Endothelial cell of umbilical vein (primary cell): ENCODE measurements around the gene APMAP. TPM values are rescaled to one million over a fixed set of nuclear protein-coding genes. Genes with fewer than 3 reads are reported as not detected.

ENCODE experiments used
- BruUV-seq: library from RNA; stranded (reverse); fragments of 400-500 nt; replicated peaks from 2 replicates; lab custom pipeline; 2021; lab: Mats Ljungman, UMichigan
- CTCF ChIA-PET: fragments of 300-600, 350-600 bp; sonication (Branson Sonifier 250); formaldehyde crosslinking; loops from one replicate; lab custom pipeline; 2021; ENCODE audit warnings: antibody characterized with exemption, inconsistent platforms; lab: Charles Lee
- POLR2A ChIA-PET: fragments of 300-600, 350-600 bp; sonication (Branson Sonifier 250); formaldehyde crosslinking; loops from one replicate; lab custom pipeline; 2021; ENCODE audit warnings: antibody characterized with exemption, inconsistent platforms; lab: Charles Lee
- DNase-seq: peaks from one replicate; pipeline ENCODE4 v3.0.0-alpha.2; 2011; ENCODE audit warnings: low read depth, low spot score
- FAIRE-seq: peaks from 2 replicates; lab custom pipeline; 2011; peaks lifted over from hg19 to GRCh38; lab: Jason Lieb, UNC
- H2AFZ ChIP-seq: 2 replicates; pipeline ENCODE4 v1.6.0; 2012; ENCODE audit warnings: low read depth, low read length, control low read depth, inconsistent platforms
- H3K27ac ChIP-seq: 2 replicates; pipeline ENCODE4 v1.5.1; 2011; ENCODE audit warnings: low read depth, mild to moderate bottlenecking, control low read depth, low read length, moderate library complexity; ENCODE audit not compliant: insufficient read depth
- H3K27me3 ChIP-seq, 2 experiments: 2 replicates each; pipeline versions ENCODE4 v1.6.0 to v1.6.1; 2011; ENCODE audit warnings: low read length in 2 of 2, mixed read lengths in 1 of 2; ENCODE audit not compliant: control insufficient read depth in 2 of 2, insufficient read depth in 2 of 2
- H3K36me3 ChIP-seq, 2 experiments: 2 replicates in 1 of 2; 3 replicates in 1 of 2; pipeline ENCODE4 v1.5.1; 2011; ENCODE audit warnings: low read length in 2 of 2, mild to moderate bottlenecking in 1 of 2, moderate library complexity in 1 of 2; ENCODE audit not compliant: control insufficient read depth in 2 of 2, insufficient read depth in 2 of 2; ENCODE audit errors: extremely low read depth in 1 of 2
- H3K4me1 ChIP-seq: 3 replicates; pipeline ENCODE4 v1.5.1; 2011; ENCODE audit warnings: mild to moderate bottlenecking, low read length; ENCODE audit not compliant: control insufficient read depth, insufficient read depth; ENCODE audit errors: extremely low read depth
- H3K4me2 ChIP-seq: 2 replicates; pipeline ENCODE4 v1.6.1; 2011; ENCODE audit warnings: low read length, control low read depth, mixed read lengths; ENCODE audit not compliant: insufficient read depth
- H3K4me3 ChIP-seq, 3 experiments: fragments of 200-600 bp in 1 of 3; sonication (generic), shearing (Covaris generic) in 1 of 3; replicated peaks in 1 of 3; 2 replicates each; pipeline ENCODE4 v1.5.1; 2011 to 2016; ENCODE audit warnings: control low read depth in 3 of 3, low read length in 3 of 3, mild to moderate bottlenecking in 2 of 3, inconsistent platforms in 1 of 3, low read depth in 1 of 3, moderate library complexity in 1 of 3; ENCODE audit not compliant: insufficient read depth in 1 of 3
- H3K79me2 ChIP-seq: 2 replicates; pipeline ENCODE4 v1.6.0; 2012; ENCODE audit warnings: low read length, inconsistent platforms; ENCODE audit not compliant: control insufficient read depth, insufficient read depth
- H3K9ac ChIP-seq: replicated peaks from 2 replicates; pipeline ENCODE3; 2011; ENCODE audit warnings: low read length, control low read depth; ENCODE audit not compliant: insufficient read depth; ENCODE audit errors: extremely low read depth
- H3K9me1 ChIP-seq: replicated peaks from 3 replicates; pipeline ENCODE4 v1.6.0; 2011; ENCODE audit warnings: mild to moderate bottlenecking, low read length; ENCODE audit not compliant: control insufficient read depth, insufficient read depth; ENCODE audit errors: extremely low read depth
- H3K9me3 ChIP-seq: replicated peaks from 2 replicates; pipeline ENCODE4 v1.5.1; 2012; ENCODE audit warnings: low read length, inconsistent platforms; ENCODE audit not compliant: control insufficient read depth, insufficient read depth
- H4K20me1 ChIP-seq: replicated peaks from 2 replicates; pipeline ENCODE3; 2011; ENCODE audit warnings: mild to moderate bottlenecking, low read length; ENCODE audit not compliant: control insufficient read depth, insufficient read depth; ENCODE audit errors: extremely low read depth
- EZH2 ChIP-seq: IDR thresholded peaks from 2 replicates; pipeline ENCODE4 v1.6.1; 2012; ENCODE audit warnings: borderline replicate concordance, low read depth, mild to moderate bottlenecking, moderate library complexity, low read length, inconsistent platforms; ENCODE audit not compliant: severe bottlenecking
- FOS ChIP-seq: IDR thresholded peaks from 2 replicates; pipeline ENCODE4 v1.6.1; 2011; ENCODE audit warnings: mild to moderate bottlenecking, low read length, moderate library complexity, borderline replicate concordance; ENCODE audit not compliant: insufficient read depth
- GATA2 ChIP-seq: IDR thresholded peaks from 2 replicates; pipeline ENCODE4 v1.7.0; 2011; ENCODE audit warnings: low read depth, mild to moderate bottlenecking, moderate library complexity, mixed read lengths, low read length; ENCODE audit not compliant: insufficient read length, insufficient read depth
- JUN ChIP-seq: IDR thresholded peaks from 2 replicates; pipeline ENCODE4 v1.6.1; 2011; ENCODE audit warnings: borderline replicate concordance, low read depth; ENCODE audit not compliant: insufficient read length, insufficient read depth
- MYC ChIP-seq: IDR thresholded peaks from one replicate; pipeline ENCODE4 v1.6.1; 2011; ENCODE audit warnings: mild to moderate bottlenecking, low read depth, low read length
- POLR2A ChIP-seq: IDR thresholded peaks from 2 replicates; pipeline ENCODE4 v1.6.1; 2012; ENCODE audit warnings: low read depth, mild to moderate bottlenecking, control low read depth, low read length
- POLR2AphosphoS5 ChIP-seq: IDR thresholded peaks from 2 replicates; pipeline ENCODE4 v1.6.1; 2012; ENCODE audit warnings: low read depth, mild to moderate bottlenecking, control low read depth, low read length, moderate library complexity; ENCODE audit not compliant: insufficient read depth
- dilution Hi-C: fragments of 300-500 bp; cut with MboI; formaldehyde crosslinking; loops from one replicate; pipeline ENCODE4 v1.15.0; 2019; ENCODE audit warnings: low sequenced_read_pairs; ENCODE audit not compliant: extremely low pct_ligation_motif_present
- intact Hi-C: fragments of 100-400 bp; cut with micrococcal nuclease; formaldehyde crosslinking; loops from one replicate; pipeline ENCODE4 v1.10.0; 2022
- polyA plus RNA-seq, 4 experiments: library from polyadenylated mRNA; depleted of rRNA in 3 of 4; stranded (reverse) in 3 of 4; unstranded in 1 of 4; fragments of >200 nt; gene quantifications; 2 replicates each; pipeline versions ENCODE4 v1.2.1 to v1.2.3, GENCODE V29; 2011 to 2012; ENCODE audit warnings: missing spikeins in 1 of 4
- total RNA-seq: library from RNA; stranded (reverse); gene quantifications from 2 replicates; pipeline ENCODE4 v1.2.3, GENCODE V29; 2021
- TF ChIP-seq, protein P1 (sequence below): IDR thresholded peaks from 2 replicates; pipeline ENCODE4 v1.6.1; 2011; ENCODE audit not compliant: insufficient read depth, insufficient read length
- TF ChIP-seq, protein P2 (sequence below), 2 donors: IDR thresholded peaks; 1 replicate in 1 of 2; 2 replicates in 1 of 2; pipeline ENCODE4 v1.5.1; 2011; ENCODE audit warnings: low read length in 2 of 2, mild to moderate bottlenecking in 2 of 2, moderate library complexity in 2 of 2, control low read depth in 1 of 2, inconsistent platforms in 1 of 2, low read depth in 1 of 2; ENCODE audit not compliant: insufficient read depth in 1 of 2; ENCODE audit errors: extremely low read depth in 1 of 2

Gene APMAP
- total and polyA plus RNA-seq, 2 donors (not counting 3 experiments of a cell fraction or from before 2014, with no cell fraction given), result 80.7 to 110 TPM

DNA sequence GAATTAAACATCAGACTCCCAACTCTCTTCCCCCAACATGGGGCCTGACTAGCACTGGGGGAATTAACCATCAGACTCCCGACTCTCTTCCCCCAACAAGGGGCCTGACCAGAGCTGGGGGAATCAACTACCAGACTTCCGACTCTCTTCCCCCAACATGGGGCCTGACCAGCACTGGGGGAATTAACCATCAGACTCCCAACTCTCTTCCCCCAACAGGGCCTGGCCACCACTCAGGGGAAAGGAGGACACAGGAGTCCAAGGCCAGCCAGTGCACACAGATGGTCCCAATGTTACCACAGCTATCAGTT lies 30.4 kb downstream of the APMAP start:
- DNase-seq (no peak), FAIRE-seq (no peak)
- POLR2A ChIA-PET, result no interaction called here
- H3K79me2 ChIP-seq, result no peaks in the 10 kb centered on the region
- no peak overlapping the region for H3K4me2 ChIP-seq
- H2AFZ ChIP-seq, result no peak overlapping the region
- BruUV-seq, result no TSS peak
- peaks cover 2 to 14% of the 10 kb centered on the region in 2 experiments for H3K36me3 ChIP-seq
- dilution Hi-C loops (no loop called here), intact Hi-C loops (no loop called here)
- H3K9ac ChIP-seq, result no peak overlapping the region
- H3K9me3 ChIP-seq, result no peaks in the 10 kb centered on the region
- no peaks in the 10 kb centered on the region for H3K4me1 ChIP-seq
- H3K27ac ChIP-seq, result no peak overlapping the region
- H3K4me3 ChIP-seq, result no peak overlapping the region
- no peaks in the 10 kb centered on the region for H3K27me3 ChIP-seq
- H3K9me1 ChIP-seq, result no peaks in the 10 kb centered on the region
- CTCF ChIA-PET, result no interaction called here
- no peaks in the 10 kb centered on the region for H4K20me1 ChIP-seq
- TF ChIP-seq FOS, result no peak
- TF ChIP-seq, protein P1, sequence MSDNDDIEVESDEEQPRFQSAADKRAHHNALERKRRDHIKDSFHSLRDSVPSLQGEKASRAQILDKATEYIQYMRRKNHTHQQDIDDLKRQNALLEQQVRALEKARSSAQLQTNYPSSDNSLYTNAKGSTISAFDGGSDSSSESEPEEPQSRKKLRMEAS, result no peak
- TF ChIP-seq EZH2, result no peak
- TF ChIP-seq POLR2AphosphoS5, result no peak
- TF ChIP-seq, protein P2, sequence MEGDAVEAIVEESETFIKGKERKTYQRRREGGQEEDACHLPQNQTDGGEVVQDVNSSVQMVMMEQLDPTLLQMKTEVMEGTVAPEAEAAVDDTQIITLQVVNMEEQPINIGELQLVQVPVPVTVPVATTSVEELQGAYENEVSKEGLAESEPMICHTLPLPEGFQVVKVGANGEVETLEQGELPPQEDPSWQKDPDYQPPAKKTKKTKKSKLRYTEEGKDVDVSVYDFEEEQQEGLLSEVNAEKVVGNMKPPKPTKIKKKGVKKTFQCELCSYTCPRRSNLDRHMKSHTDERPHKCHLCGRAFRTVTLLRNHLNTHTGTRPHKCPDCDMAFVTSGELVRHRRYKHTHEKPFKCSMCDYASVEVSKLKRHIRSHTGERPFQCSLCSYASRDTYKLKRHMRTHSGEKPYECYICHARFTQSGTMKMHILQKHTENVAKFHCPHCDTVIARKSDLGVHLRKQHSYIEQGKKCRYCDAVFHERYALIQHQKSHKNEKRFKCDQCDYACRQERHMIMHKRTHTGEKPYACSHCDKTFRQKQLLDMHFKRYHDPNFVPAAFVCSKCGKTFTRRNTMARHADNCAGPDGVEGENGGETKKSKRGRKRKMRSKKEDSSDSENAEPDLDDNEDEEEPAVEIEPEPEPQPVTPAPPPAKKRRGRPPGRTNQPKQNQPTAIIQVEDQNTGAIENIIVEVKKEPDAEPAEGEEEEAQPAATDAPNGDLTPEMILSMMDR (IDR thresholded peaks at IDR 0.05; ENCODE audit: extremely low read depth in 1 of 2, insufficient read depth in 1 of 2, low read depth in 1 of 2, low read length in 2 of 2), result no peak
- TF ChIP-seq GATA2, result no peak
- no peak for TF ChIP-seq MYC
- no peak for TF ChIP-seq JUN
- TF ChIP-seq POLR2A, result no peak
